Measurements from ENCODE around the gene CARD8. TPM values are rescaled to one million over a fixed set of nuclear protein-coding genes. Genes with fewer than 3 reads are reported as not detected.

Gene CARD8
- total RNA-seq, 1 donor from 2014 or later: 38.6 TPM

- no peak for DNase-seq (ENCODE audit: low spot score)
Measured at GRCh38 chr19:48210005-48210404, 45.7 kb downstream of the CARD8 start.

DNA sequence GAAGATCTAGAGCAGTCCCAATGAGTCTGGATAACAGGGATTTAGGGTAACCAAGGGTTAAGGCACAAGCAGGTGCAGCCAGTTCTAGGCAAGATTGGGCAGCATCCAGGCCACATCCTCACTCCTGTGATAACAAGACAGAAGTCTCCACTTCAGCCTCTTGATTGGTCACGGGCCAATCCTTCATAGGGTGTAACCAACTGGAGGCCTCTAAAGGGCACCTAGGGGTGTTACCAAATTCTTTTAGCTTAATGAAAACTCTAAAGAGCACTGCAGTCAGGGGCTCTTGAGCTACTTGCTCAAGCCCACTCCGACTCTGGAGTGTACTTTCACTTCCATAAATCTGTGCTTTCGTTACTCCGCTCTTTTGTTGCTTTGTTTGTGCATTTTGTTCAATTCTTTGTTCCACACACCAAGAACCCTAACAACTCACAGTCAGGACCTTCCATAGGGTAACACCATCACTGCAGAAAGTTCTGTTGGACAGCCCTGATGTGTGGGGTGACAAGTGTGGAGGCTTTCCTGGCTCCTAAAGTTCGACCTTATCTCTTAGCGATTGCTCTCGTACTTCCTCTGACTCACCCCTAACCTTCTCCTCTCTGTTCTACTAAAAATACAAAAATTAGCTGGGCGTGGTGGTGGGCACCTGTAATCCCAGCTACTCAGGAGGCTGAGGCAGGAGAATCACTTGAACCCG lies 49.2 kb downstream of the CARD8 start:
- no peak for DNase-seq (ENCODE audit: low spot score)

- DNase-seq (ENCODE audit: low spot score): peak; percentile 95
Measured at GRCh38 chr19:48203794-48204628, 51.7 kb downstream of the CARD8 start.

- DNase-seq (ENCODE audit: low spot score): no peak
Measured at GRCh38 chr19:48203222-48203793, 52.4 kb downstream of the CARD8 start.

DNA sequence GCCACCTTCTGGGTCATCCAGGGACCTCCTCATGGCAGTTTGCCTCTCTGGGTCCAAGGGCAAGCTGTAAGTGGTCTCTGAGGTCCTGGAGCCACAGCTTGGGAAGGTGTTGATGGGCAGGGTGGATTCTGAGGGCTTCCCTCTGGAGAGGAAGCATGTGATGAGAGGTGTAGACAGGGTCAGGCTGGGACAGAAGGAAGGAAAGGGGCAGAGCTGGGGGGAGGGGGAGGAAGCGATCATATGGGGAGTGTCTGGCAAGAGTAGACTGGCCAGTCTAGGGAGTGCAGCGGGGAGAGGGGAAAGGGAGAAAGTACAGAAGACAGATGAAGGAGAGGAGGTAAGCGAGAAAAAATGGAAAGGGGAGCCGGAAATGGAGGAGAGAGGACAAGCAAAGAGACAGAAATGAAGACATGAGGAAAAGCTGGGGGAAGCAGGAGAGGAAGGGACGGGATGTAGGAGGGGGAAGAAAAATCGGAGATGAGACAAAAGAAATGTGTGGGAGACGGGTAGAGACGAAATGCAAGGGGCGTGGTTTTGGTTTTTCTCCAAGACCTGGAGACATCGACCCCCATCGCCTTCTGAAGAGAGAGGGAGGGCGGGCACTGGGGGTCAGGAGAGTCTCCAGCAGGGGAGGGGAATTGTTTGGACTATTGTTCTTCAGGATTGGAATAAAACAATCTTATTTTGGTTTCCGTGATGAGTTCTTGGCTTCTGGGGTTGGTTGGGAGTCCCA lies 58.6 kb downstream of the CARD8 start:
- no peak for DNase-seq (ENCODE audit: low spot score)

- DNase-seq (ENCODE audit: low spot score): no peak
Measured at GRCh38 chr19:48196321-48196763, 59.4 kb downstream of the CARD8 start.

DNA sequence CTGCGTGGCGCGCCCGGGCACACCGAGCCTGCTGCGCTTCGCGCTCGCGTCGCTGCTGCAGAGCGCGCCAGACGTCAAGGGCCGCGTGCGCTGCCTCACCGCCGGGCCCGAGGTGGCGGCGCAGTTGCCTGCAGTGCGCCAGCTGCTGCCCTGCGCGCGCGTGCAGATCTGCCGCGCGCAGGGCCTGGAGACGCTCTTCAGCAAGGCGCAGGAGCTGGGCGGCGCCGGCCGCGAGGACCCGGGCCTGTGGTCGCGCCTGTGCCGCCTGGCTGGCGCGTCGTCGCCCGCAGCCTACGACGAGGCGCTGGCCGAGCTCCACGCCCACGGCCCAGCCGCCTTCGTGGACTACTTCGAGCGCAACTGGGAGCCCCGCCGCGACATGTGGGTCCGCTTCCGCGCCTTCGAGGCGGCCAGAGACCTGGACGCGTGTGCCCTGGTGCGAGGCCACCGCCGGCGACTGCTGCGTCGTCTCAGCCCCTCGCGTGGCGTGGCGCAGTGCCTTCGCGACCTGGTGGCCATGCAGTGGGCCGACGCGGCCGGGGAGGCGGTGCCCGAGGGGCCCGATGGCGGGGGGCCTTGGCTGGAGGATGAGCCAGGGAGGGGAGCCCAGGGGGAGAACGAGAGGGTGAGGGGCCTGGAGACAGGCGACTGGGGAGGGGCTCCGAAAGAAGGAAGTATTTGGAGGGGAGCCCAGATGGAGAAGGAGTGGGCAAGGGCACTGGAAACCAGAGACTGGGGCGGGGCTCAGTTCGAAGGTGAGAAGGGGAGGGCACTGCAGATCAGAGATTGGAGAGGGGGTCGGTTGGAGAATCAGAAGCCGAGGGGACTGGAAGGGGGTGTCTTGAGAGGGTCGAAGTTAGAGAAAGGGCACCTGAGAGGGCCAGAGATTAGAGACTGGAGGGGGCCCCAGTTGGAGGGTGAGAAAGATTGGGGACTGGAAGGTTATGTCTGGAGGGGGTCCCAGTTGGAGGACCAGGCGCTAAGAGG lies 60.6 kb downstream of the CARD8 start:
- DNase-seq (ENCODE audit: low spot score): no peak

GRCh38 chr19:48194041-48194843 lies 61.5 kb downstream of the CARD8 start:
- no peak for DNase-seq (ENCODE audit: low spot score)

DNA sequence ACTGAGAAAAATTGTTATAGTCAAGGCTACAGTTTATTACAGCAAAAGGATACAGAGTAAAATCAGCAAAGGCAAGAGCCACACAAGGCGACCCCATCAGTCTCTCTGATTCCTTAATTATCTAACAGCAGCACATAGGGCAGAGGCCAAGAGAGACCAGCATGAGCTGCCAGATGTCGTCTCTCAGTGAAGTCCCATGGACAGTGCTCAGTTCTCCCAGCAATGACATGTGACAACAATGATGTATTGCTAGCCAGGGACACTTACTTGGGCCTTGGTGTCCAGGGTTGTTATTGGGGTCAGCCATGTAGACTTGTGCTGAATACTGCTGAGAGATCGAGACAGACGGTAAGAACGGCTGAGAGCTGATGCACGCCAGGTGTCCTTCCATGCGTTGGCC lies 63.0 kb downstream of the CARD8 start:
- no peak for DNase-seq (ENCODE audit: low spot score)

GRCh38 chr19:48190885-48191284 lies 64.8 kb downstream of the CARD8 start:
- DNase-seq (ENCODE audit: low spot score): no peak

DNA sequence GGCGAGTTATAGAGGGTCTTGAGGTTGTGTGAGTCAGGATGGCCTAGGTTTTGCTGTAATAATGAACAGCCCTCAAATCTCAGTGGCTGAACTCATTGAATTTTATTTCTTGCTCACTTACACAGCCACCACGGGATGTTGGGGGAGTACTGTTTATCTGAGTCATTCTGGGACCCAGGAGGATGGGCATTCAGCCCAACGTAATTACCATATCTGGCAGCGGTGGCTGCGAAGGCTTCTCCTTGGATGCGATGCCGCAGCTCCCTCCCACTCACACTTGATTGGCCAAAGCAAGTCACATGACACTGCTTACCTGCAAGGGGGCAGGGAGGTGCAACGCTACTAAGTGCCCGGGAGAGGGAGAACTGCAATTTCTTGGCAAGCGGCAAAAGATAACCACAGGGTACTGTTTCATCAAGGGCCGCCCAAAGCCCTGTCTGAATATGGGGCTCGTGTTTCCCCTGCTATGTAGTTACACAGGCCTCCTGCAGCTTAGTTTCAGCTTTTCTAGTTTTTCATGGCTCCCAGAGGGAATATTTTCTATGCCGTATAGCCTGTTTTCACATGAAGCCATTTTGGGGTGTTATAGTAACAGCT lies 65.3 kb downstream of the CARD8 start:
- no peak for DNase-seq (ENCODE audit: low spot score)

DNA sequence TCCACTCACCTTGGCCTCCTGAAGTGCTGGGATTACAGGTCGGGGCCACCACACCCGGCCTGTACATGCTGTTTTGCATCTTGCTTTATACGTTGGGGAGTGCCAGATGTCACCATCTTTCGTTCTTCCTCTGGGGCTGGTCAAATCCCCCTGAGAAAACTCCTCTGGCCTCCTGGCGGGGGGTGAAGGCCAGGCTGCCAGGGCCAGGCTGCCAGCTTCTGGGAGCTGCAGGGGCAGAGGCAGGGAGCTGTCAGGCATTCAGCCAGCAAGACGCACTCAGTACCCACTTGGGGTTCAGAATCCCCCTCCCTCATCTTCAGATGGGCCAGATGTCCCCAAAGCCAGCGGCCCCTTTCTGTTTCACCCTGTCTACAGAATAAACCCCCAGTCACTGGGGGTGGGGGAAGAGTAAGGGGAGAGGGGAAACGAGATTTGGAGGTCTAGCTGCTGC lies 69.1 kb downstream of the CARD8 start:
- no peak for DNase-seq (ENCODE audit: low spot score)

GRCh38 chr19:48186015-48186414 lies 69.7 kb downstream of the CARD8 start:
- no peak for DNase-seq (ENCODE audit: low spot score)

GRCh38 chr19:48183356-48183755 lies 72.4 kb downstream of the CARD8 start:
- no peak for DNase-seq (ENCODE audit: low spot score)

GRCh38 chr19:48182434-48182833 lies 73.3 kb downstream of the CARD8 start:
- no peak for DNase-seq (ENCODE audit: low spot score)

DNA sequence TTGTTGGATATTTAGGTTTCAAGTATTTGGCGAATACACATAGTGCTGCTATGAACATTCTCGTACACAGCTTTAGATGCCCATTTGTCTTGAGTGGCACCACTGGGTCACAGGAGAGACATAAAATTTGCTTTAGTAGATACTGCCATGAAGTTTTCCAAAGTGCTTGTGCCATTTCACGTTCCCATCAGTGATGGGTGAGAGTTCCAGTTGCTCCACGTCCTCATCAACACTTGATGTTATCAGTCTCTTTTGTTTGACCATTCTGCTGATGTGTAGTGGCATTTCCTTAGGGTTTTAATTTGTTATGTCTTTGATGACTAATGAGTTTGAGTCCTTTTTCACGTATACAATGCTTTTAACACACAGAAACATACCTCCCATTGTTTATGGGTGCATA lies 74.2 kb downstream of the CARD8 start:
- no peak for DNase-seq (ENCODE audit: low spot score)

GRCh38 chr19:48176226-48176625 lies 79.5 kb downstream of the CARD8 start:
- no peak for DNase-seq (ENCODE audit: low spot score)

DNA sequence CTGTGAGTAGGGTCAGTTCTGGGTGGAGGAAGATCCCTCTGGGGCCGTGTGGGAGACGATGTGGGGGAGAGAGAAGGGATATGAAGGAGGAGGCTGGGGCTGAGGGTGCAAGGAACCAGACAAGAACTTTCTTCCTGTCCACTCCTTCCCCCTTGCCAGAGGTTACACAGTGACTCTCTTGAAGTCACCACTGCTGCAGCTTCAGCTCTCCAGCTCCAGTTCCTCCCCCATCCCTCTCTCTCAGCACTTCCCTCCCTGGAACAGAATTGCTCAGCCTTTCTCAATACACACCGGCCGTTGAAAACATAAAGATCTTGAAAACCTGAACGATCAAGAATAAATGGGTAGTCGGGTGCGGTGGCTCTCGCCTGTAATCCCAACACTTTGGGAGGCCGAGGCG lies 80.1 kb downstream of the CARD8 start:
- no peak for DNase-seq (ENCODE audit: low spot score)

DNA sequence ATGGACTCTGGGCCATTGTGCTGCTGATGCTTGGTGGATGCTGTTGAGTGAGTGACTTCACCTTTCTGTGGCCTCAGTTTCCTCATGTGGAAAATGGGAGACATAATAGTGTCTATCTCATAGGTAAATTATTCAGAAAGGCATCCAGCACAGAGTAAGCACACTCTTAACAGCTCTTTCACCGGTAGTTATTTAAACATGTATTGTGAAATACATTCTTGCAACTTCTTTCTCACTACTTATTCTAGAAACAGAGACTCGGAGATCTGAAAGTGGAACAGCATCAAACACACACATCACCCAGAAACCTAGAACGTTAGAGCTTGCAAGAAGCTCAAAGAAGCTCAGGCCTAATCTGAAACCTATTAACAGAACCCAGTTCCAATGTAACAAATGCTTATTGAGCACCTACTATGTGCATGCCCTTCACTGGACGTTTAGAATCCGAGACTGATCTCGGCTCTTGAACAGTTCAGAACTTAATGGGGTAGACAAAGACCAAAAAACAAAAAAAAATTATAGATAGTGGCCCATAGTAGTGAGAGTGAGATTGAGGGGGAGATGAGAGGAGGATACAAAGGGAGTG lies 81.2 kb downstream of the CARD8 start:
- no peak for DNase-seq (ENCODE audit: low spot score)
